HG03039 (cell line): ENCODE results near the gene RORC.

ENCODE experiments used
- ATAC-seq: cut with Tn5 transposase; IDR thresholded peaks from one replicate; pipeline ENCODE4 v1.9.1; 2021; ENCODE audit warnings: mild to moderate bottlenecking, moderate library complexity; ENCODE audit not compliant: unreplicated experiment

RORC gene

DNA sequence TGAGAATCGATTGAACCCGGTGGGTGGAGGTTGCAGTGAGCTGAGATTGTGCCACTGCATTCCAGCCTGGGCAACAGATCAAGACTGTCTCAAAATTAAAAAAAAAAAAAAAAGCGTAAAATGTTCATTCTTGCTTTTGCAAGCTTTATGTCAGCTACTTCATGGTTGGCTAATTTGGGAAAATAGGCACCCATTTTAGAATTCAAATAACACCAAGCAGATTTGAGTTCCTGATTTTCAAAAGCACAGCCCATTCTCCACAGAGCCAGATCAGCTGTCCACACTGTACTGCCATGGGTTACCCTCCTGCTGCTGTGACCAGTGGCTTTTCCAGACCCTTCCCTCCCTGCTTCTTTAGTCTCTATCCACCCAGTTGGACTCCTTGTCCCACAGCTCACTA, 17.5 kb upstream of the RORC start:
- no peak for ATAC-seq

DNA sequence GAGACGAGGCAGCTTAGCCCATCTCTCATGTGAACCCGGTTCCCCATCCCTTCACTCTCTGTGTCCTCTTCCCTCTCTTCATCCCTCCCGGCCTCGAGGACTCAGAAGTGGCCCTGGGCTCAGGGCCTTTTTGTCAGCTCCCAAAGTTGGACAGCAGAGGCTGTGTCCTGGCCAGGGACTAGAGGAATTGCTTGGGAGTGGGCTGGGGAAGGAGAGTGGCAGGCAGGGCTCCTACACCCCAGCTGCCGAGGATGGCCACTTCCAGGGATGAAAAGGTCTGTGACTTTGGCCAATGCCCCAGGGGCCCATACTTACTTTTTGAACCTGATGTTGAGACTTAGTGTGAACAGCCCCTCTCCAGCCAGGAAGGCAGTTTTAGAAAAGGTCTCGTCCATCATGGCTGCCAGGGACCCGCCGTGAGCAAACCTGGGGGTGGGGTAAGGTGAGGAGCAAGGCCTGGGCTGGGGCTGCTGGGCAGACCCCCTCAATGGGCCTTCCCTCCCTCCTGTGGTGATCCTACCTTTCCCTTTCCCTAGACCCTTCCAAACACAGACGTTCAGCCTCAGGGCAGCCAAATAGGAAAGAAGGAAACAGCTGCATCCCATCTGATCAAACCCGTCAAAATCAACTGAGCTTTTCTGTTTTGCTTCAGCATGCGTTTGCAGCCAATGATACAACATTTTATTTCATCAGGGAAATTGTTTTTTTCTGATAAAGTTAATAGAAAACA, 16.4 kb upstream of the RORC start:
- no peak for ATAC-seq

DNA sequence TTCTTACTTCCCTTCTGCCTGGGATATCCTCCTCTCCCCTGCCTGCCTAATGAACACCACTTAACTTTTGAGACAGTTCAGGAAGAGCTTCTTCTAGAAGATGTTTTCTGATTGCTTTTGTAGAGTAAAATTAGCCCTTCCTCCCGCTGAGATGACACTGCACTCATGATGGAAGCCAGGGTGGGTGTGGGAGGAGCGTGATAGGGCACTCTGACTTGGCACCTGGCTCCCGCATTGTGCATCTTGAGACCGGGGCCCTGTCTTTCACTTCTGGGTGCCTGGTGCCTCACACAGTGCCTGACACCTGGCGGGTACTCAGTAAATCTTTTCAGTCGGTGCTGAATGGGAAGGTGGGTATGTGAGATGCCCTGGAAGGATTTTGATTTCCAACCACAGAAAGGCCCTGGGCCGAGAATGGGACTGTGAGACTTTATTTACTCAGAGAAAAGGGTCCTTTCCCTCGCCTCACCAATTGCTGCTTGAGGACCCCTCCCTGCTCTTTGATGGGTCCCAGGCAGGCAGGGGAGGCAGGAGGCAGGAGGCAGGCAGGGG, 15.2 kb upstream of the RORC start:
- no peak for ATAC-seq

DNA sequence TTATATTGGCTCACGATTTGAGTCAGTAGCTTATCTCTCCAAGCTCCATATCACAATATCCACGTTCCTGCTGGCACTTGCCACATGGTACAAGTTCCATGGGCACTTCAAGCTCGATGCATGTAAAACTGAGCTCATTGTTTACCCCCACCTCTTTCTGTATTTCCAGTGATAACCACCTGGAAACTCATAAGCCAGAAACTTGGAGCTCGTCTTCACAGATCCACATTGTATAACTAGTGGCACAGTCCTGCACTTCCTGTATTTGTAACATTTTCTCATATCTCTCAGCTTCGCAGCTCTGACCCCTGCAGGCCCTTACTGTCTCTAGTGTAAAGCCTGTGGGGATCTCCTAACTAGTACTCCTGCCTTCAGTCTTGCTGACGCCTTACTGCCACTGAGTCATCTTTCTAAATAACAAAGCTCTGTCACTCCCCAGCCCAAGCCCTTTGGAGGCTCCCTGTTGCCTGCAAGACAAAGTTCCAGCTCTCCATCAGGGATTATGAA, 14.5 kb upstream of the RORC start:
- ATAC-seq: no peak

DNA sequence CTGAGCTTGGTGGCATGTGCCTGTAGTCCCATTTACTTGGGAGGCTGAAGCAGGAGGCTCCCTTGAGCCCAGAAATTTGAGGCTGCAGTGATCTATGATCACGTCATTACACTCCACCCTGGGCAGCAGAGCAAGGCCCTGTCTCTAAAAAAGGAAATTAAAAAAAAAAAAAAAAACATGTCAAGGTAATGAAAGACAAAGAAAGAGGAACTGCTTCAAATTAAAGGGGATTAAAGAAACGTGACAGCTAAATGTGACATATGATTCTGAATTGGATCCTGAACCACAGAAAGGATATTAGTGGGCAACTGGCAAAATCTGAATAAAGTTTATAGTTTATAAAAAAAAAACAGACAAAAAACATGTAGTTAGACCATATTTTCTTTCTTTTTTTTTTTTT, 11.8 kb upstream of the RORC start:
- no peak for ATAC-seq

DNA sequence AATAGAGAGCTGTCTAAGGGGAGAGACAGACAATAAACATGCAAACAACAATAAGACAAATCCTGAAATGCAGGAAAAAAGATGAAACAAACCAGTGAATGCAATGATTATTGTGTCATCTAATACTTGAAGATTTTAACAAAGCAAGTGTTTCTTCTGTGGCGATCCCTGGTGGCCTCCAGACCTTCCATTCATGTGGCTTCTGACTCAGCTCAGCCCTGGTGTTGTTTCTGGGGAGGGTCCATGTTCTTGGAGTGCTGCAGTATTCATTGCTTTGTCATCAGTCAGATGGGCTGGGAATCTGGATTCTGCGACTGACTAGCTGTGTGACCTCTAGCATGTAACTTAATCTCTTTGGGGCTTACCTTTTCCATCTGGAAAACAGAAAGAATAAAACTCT, 9.5 kb upstream of the RORC start:
- no peak for ATAC-seq

DNA sequence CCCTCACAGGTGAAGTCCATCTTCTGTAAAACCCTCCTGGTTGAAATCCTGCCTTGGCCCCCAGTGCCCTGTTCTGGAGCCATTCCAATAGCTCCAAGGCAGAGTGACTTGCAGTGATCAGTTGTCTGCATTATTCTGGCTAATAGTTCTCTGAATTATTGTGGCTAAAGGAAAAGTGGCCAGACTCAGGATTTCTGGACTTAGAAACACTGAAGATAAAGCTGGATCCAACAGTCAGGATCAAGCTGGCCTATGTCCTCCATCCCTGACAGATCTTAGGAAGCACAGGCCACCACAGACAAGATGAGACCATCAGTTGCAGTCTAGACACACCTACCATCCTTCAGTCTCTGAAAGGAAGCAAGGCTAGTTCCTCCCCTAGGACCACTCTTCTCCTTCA, 8.8 kb upstream of the RORC start:
- ATAC-seq: no peak

DNA sequence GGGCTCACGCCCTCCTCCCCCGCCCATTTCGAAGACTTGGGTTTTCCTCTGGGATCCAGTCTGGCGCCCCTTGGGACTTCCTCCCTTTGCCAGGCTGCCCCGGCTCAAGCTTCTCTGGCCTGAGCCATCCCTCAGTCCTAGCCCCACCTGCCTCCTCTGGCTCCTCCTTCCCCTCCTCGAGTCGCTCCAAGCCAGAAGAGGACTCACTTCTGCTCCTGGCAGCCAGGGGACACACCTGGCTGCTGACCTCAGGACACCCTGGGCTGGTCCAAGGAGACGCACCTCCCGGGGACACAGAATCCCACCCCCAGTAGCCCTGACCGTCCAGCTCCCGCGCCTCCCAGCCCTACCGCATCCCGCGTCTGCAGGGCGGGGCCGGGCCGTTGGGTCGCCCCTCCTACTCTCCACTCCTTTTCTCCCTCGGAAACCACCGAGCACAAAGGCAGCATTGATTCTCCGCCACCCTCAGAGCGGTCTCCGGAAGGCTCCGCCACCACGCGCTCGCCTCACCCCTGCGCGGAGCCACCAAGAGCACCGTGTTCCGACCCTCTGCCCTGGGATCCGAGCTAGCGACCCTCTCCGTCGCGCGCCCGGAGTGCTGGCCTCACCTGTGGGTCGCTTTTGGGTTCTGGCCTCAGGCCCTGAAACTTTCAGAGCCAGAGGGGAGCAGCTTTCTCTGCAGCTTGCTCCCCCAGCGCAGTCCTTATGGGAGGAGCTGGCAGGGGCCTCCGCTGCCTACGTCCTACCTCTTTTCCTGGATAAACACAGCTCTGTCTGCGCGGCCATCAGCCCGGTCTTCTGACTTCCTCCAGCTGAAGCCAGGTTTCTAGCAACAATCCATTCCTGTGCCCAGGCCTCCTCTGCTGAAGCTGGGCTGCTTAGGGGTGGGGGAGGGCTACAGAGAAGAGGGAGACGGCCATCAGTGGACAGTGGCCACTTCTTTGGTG, 8.1 kb upstream of the RORC start, which contains the start of gene C2CD4D:
TSS of gene C2CD4D (minus strand) at position 364 of the 947 bp plus-strand sequence. CDS start 831 bp downstream, outside the sequence.
- no peak for ATAC-seq

DNA sequence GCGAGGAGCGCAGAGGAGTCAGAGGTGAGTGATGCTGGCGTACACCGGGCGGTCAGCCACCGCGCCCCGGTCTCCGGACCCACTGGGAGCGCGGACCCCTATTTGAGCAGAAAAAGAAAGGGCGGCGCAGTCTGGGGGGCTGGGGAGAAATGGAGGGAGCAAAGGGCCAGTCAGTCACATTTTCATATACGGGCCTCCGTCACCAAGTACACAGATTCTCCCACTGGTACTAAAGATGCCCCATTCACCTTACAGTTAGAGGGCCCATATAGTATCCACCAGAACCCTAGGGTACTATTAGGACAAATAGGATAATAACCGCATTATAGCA, 7.4 kb upstream of the RORC start:
- no peak for ATAC-seq

DNA sequence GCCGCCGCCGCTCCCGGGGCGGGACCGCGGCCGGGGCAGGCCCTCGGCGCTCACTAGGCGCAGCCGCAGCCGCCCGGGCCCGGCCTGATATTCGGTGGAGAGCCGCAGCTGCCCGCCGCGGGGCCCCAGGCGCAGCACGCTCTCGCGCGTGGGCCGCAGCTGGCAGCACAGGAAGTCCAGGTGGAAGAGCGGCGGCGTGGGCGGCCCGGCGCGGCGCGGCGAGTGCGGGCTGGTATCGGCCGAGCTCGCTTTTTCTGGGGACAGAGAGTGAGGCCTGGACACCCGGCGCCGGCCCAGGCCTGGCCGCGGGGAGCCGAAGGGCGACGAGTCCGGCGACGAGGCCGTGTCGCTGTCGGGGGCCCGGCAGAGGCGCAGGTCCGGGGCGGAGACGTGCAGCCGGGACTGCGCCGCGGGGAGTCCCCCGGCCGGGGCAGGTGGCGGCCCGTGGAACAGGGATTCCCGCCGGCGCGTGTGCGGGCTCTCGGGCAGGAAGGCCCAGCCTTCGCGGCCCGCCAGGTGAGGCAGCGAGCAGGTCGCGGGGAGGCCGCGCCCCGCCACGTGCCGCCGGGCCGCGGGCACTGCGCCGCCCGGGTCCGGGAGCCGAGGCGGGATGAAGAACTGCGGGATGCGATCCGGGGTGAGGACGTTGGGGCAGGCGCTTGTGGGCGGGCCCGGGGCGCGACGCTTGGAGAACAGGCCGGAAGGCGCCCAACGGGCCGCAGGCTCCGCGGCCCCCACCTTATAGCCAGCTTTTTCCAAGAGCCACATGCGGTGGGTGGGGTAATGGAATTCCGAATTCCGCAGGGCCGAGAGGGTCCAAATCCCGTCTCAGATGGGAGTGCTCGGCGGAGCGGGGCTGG, 6.8 kb upstream of the RORC start:
- no peak for ATAC-seq

DNA sequence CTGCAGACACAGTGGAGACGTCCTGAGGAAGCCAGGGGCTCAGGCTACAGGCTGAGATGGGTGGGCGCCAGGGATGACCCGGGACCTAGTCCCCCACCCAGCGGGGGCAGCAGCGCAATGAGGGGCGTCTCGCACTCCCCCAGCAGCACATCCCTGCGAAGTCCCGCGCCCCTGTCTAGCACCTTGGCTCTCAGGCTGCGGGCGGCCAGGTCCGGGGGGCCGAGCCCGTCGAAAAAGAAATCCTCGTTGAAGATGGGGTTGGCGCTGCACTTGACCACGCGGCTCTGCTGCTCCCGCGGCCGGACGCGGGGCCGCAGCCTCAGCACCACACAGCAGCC, 6.3 kb upstream of the RORC start:
- no peak for ATAC-seq

DNA sequence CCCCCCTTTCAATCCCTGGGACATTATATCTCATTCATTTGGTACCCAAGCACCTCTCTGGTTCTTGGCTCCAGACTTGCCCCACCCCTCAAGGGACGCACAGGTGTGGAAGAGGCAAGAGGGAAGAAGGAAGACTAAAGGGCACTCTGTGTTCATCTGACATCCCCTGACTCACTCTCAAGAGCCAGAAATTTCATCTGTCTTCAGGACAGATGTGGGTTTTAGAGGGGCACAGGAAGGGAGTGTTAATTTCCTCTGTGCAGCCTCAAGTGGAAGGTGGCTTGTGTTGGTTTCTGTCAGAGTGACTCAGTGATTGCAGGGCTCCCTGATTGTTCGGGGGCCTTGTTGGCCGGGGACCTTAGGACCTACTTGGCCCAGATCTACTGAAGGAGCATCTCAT, 5.6 kb upstream of the RORC start:
- ATAC-seq: no peak

DNA sequence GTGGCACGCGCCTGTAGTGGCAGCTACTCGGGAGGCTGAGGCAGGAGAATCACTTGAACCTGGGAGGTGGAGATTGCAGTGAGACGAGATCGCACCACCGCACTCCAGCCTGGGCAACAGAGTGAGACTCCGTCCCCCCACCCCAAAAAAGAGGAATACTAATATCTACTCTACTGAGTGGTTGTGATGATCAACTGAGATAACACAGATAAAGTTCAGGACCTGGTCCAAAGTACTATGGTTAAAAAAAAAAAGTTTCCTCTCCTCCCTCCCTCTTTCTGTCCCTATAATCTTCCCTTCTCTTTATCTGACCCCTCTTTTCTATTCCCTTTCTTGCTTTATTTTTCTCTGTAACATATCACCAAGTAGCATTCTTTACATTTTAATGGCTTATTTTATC, 4.0 kb upstream of the RORC start:
- ATAC-seq: no peak

DNA sequence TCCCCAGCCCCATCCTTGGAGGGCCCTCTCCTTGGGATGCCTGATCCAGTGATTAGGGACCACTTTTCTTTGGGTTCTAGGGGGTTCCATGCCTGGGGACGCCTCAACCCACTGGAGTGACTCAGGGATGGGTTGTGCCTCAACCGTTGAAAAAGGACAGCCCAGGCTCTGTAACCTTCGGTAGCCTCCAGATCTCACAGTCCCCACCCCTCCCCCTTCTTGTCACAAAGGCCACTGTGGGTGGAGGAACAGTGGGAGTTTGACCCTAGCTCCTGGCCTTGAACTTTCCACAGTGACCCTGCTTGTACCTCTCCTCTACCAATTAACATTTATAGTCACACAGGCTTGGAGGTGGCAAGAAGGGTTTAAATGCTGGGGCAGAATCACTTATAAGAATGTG, 2.6 kb upstream of the RORC start:
- ATAC-seq: no peak

DNA sequence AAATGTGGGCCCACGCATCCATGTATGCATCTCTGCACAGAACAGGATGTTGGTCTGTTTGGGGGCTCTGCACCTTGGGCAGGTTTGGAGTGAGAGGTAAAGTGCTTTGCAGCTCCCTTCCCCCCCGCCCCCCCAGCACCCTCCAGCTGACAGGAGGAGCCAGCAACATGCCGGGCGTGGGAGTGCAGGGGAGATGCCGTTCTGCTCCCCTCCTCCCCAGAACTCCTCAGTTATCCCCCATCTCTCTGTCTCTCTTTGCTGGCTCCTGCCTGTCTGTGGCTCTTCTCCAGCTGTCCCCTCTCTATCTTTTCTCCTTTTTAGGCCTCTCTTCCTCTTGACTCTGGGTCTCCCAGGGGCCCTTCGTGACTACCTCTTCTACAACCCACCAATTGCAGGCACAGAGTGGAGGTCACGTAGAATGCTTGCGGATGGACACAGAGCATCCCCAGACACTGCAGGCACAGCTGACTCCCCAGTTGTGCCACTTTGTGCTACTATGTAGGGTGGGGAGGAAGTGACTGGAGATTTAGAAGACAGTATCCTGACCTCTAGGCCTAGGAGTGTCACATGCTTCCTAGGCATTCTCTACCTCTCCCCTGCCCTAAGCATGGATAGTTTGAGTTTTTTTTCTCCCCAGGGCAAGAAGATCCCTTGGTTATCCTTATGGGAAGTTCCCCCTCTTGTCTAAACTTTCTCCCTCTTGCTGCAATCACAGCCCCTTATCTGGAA, 1.7 kb upstream of the RORC start:
- no peak for ATAC-seq

DNA sequence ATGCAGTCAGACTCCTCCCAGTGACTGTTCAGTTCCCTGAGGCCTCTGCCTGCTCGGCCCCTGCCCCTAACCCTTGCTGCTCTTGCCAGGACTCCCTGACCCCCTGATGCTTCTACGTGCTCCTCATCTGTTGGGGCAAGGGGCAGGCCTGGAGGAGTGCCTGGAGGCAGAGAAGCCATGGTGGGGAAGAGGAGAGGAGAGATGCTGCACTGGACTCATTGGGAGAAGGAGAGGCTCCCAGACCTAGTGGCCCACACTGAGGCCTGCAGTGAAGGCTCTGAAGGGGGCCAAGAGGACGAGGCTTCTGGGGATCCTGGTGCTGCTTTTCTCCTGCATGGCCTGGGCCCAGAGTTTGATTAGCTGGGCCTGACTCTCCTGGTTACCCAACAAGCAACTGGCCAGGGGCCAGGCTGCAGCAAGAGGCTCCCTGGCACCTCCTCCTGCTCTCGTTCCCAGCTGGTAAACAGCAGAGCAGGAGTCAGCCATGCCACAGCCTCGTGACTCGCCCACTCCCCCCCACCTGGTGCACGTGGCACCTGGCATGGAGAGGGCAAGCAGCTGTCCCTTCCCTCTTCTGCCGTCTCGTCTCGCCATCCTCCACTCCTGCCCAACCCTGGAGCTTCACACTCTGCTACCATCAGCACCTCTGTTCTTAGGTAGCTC, 847 bp upstream of the RORC start:
- ATAC-seq: no peak

DNA sequence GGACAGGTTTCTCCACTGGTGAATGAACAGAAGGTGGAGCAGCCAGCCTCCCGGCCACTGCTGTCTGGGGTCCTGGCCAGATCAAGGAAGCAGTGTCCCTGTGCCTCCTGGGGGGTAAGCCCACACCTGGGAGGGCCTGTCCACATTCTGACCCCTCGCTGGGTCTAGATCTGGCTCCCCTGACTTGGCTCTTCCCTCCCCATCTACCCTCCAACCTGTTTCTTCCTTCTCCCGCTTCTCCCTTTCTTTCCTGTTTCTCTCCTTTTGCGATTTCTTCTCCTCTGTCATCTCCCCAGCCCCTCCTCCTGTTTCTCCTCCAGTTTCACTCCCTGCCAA, 378 bp downstream of the RORC start:
- no peak for ATAC-seq

DNA sequence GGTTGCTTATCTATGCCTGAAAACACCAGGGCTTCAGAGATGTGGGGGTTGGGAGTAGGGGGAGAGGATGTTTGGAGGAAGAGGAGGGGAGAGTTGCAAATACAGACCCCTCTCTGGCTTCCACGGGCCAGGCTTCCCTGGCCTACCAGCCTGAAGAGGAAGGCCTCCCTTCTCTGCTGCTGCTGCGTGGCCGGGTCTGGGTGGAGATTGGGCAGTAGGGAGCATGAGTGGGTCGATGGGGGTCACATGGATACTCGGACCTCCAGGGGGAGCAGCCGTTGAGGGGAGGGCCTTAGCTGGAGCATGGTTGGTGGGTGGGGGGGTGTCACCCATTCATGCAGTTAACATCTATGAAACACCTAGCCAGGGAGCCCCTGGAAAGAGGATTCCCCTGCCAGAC, 1.5 kb downstream of the RORC start:
- ATAC-seq: no peak

DNA sequence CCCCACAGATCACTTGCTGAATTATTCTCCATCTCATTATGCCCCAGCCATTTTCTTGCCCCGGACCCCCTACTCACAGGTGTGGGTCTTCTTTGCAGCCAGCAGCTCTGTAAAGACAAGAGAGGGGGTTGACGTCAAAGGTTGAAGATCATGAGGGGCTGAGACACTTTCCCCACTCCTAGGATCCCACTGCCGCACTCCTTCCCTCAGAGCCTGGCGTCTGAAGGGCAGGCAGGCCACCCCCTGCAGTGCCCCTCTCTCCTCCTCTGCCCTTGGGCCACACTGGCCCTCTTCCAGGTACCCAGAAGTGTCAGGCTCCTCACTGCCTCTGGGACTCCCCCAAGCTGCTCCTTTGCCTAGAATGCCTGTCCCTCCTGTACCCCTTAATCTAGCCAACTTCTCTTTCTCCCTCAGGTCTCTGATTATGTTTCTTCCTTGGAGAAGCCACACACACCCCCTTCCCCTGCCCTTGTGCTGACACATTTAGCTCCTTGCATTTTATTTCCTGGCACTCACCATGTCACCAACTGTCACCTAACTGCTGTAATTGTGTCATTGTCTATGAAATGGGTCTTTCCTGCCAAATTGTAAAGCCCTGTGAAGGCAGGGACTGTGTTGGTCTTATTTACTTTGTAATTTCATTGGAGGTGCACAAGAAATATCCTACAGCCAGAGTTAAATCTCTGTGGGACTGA, 2.1 kb downstream of the RORC start:
- ATAC-seq: no peak
